Caki2 (cell line): ENCODE data around the gene SPATA2L. TPM values are rescaled to one million over a fixed set of nuclear protein-coding genes. Genes with fewer than 3 reads are reported as not detected.

Experiments used
- DNase-seq: peaks from one replicate; pipeline ENCODE4 v3.0.0-alpha.2; 2015; ENCODE audit warnings: low read depth
- in situ Hi-C: cut with HindIII; loops from 2 replicates; pipeline ENCODE4 v1.10.0; 2016; ENCODE audit warnings: low sequenced_read_pairs, low pct_unique_long_range_greater_than_20kb, mixed read lengths
- total RNA-seq: library from RNA; depleted of rRNA; stranded (reverse); fragments of >200 nt; shearing (Covaris generic); gene quantifications from 2 replicates; pipeline ENCODE4 v1.2.3, GENCODE V29; 2014; ENCODE audit warnings: low replicate concordance; rRNA removed

Gene SPATA2L
- 26.2 and 37.4 TPM in 2 replicates for total RNA-seq

GRCh38 chr16:89701425-89702406, at the start of gene SPATA2L:
Gene SPATA2L, minus strand, starts transcription at chr16:89701705. Its CDS starts 473 bp downstream, at chr16:89701232.
- DNase-seq = peak; percentile 95
- in situ Hi-C loops = no loop called here

GRCh38 chr16:89749637-89750036, 48.1 kb upstream of the SPATA2L start:
- in situ Hi-C loops = no loop called here
- DNase-seq = peak; percentile 72

- peak; percentile 12 for DNase-seq
- in situ Hi-C loops = no loop called here
These were observed 47.4 kb upstream of the SPATA2L start for GRCh38 chr16:89748921-89749320.

- in situ Hi-C loops = no loop called here
- no peak for DNase-seq
These were observed 46.6 kb upstream of the SPATA2L start for GRCh38 chr16:89748076-89748475.

- DNase-seq = no peak
- in situ Hi-C loops = no loop called here
These were observed 44.5 kb upstream of the SPATA2L start for GRCh38 chr16:89746043-89746442.

GRCh38 chr16:89744813-89745212, 43.3 kb upstream of the SPATA2L start:
- DNase-seq = no peak
- in situ Hi-C loops = no loop called here

- no peak for DNase-seq
- in situ Hi-C loops = no loop called here
These were observed 41.4 kb upstream of the SPATA2L start for GRCh38 chr16:89742948-89743347.

- in situ Hi-C loops = no loop called here
- no peak for DNase-seq
These were observed 40.0 kb upstream of the SPATA2L start for GRCh38 chr16:89741342-89742014.

- in situ Hi-C loops = no loop called here
- no peak for DNase-seq
These were observed 37.9 kb upstream of the SPATA2L start for GRCh38 chr16:89739383-89739782.

- in situ Hi-C loops = no loop called here
- DNase-seq = no peak
These were observed 37.2 kb upstream of the SPATA2L start for GRCh38 chr16:89738538-89739317.

GRCh38 chr16:89738072-89738377, 36.5 kb upstream of the SPATA2L start:
- no peak for DNase-seq
- in situ Hi-C loops = no loop called here

- DNase-seq = no peak
- in situ Hi-C loops = no loop called here
These were observed 36.0 kb upstream of the SPATA2L start for GRCh38 chr16:89737341-89738071.

- DNase-seq = no peak
- in situ Hi-C loops = no loop called here
These were observed 35.0 kb upstream of the SPATA2L start for GRCh38 chr16:89736554-89736953.

GRCh38 chr16:89733792-89734191, 32.3 kb upstream of the SPATA2L start:
- no peak for DNase-seq
- in situ Hi-C loops = no loop called here

- no peak for DNase-seq
- in situ Hi-C loops = no loop called here
These were observed 31.8 kb upstream of the SPATA2L start for GRCh38 chr16:89733322-89733721.

GRCh38 chr16:89732918-89733242, 31.4 kb upstream of the SPATA2L start:
- DNase-seq = no peak
- in situ Hi-C loops = no loop called here

GRCh38 chr16:89732142-89732917, 30.8 kb upstream of the SPATA2L start:
- in situ Hi-C loops = no loop called here
- no peak for DNase-seq
